OCI-LY7 (cell line): ENCODE results near the gene ADAMTS16. TPM values are rescaled to one million over a fixed set of nuclear protein-coding genes. Genes with fewer than 3 reads are reported as not detected.

Experiments used
- BruUV-seq: library from RNA; stranded (reverse); fragments of 400-500 nt; replicated peaks from 2 replicates; lab custom pipeline; 2021; lab: Mats Ljungman, UMichigan
- CTCF ChIA-PET: fragments of 300-600 bp; sonication (Branson Sonifier 250); formaldehyde crosslinking; loops from one replicate; lab custom pipeline; 2022; ENCODE audit warnings: antibody characterized with exemption; ENCODE audit not compliant: unreplicated experiment; lab: Charles Lee
- POLR2A ChIA-PET: fragments of 300-600 bp; sonication (Branson Sonifier 250); formaldehyde crosslinking; loops from one replicate; lab custom pipeline; 2022; ENCODE audit warnings: antibody characterized with exemption; lab: Charles Lee
- DNase-seq: peaks from one replicate; pipeline ENCODE4 v3.0.0-alpha.2; 2015; ENCODE audit warnings: low spot score
- H2AFZ ChIP-seq: fragments of 200-600 bp; sonication (generic), shearing (Covaris generic); 2 replicates; pipeline ENCODE4 v1.6.1; 2014; ENCODE audit warnings: mild to moderate bottlenecking, antibody characterized with exemption, low read length, moderate library complexity
- H3K27ac ChIP-seq: fragments of 200-600 bp; sonication (generic); 2 replicates; pipeline ENCODE4 v1.5.1; 2014; ENCODE audit warnings: mixed run types, low read depth, mild to moderate bottlenecking, moderate library complexity, low read length, inconsistent platforms; ENCODE audit not compliant: poor library complexity, severe bottlenecking
- H3K36me3 ChIP-seq: fragments of 200-600 bp; sonication (generic); 2 replicates; pipeline ENCODE4 v1.6.1; 2014; ENCODE audit warnings: mild to moderate bottlenecking, antibody characterized with exemption, low read length, moderate library complexity, mixed read lengths; ENCODE audit not compliant: insufficient read depth
- H3K4me1 ChIP-seq: fragments of 200-600 bp; sonication (generic); 2 replicates; pipeline ENCODE4 v1.5.1; 2014; ENCODE audit warnings: mild to moderate bottlenecking, low read length; ENCODE audit not compliant: insufficient read depth, poor library complexity, severe bottlenecking
- H3K4me2 ChIP-seq: fragments of 200-600 bp; sonication (generic); 2 replicates; pipeline ENCODE4 v1.6.1; 2014; ENCODE audit warnings: mild to moderate bottlenecking, low read length
- H3K4me3 ChIP-seq: fragments of 200-600 bp; sonication (generic); 2 replicates; pipeline ENCODE4 v1.5.1; 2014; ENCODE audit warnings: mild to moderate bottlenecking, low read depth, low read length; ENCODE audit not compliant: poor library complexity, severe bottlenecking
- H3K79me2 ChIP-seq: fragments of 200-600 bp; sonication (generic); 2 replicates; pipeline ENCODE4 v1.6.1; 2016; ENCODE audit warnings: low read depth, mild to moderate bottlenecking, low read length, moderate library complexity, mixed read lengths; ENCODE audit not compliant: insufficient read depth
- H3K9me2 ChIP-seq: fragments of 200-600 bp; sonication (generic); 2 replicates; pipeline ENCODE4 v1.6.1; 2016; ENCODE audit warnings: mild to moderate bottlenecking, low read length, mixed read lengths; ENCODE audit not compliant: insufficient read depth
- H3K9me3 ChIP-seq: fragments of 200-600 bp; sonication (generic); 2 replicates; pipeline ENCODE4 v1.6.1; 2014; ENCODE audit warnings: mild to moderate bottlenecking, mixed run types, low read length, mixed read lengths
- H4K20me1 ChIP-seq: fragments of 200-600 bp; sonication (generic); 2 replicates; pipeline ENCODE4 v1.6.1; 2014; ENCODE audit warnings: mild to moderate bottlenecking, antibody characterized with exemption, low read length, moderate library complexity, mixed read lengths; ENCODE audit not compliant: insufficient read depth
- EZH2phosphoT487 ChIP-seq: fragments of 200-600 bp; sonication (generic); IDR thresholded peaks from 2 replicates; pipeline ENCODE4 v1.6.1; 2018; ENCODE audit warnings: low read depth, borderline replicate concordance, mild to moderate bottlenecking, mixed run types, antibody characterized with exemption, low read length, moderate library complexity, mixed read lengths
- intact Hi-C: fragments of 100-400 bp; cut with micrococcal nuclease; formaldehyde crosslinking; loops from one replicate; pipeline ENCODE4 v1.10.0; 2022; ENCODE audit not compliant: unreplicated experiment
- total RNA-seq, 2 experiments: library from RNA; depleted of rRNA in 1 of 2; stranded (reverse); fragments of >200 nt in 1 of 2; shearing (Covaris generic) in 1 of 2; gene quantifications; 2 replicates each; pipeline ENCODE4 v1.2.3, GENCODE V29; 2014 to 2022
- TF ChIP-seq, protein P1 (sequence below): fragments of 200-600 bp; sonication (generic); conservative IDR thresholded peaks from 2 replicates; pipeline ENCODE4 v1.5.1; 2014; ENCODE audit warnings: mild to moderate bottlenecking, antibody characterized with exemption, low read length, moderate library complexity, mixed read lengths

The ADAMTS16 gene
- total RNA-seq, 2 experiments from 2014 or later = not detected

DNA sequence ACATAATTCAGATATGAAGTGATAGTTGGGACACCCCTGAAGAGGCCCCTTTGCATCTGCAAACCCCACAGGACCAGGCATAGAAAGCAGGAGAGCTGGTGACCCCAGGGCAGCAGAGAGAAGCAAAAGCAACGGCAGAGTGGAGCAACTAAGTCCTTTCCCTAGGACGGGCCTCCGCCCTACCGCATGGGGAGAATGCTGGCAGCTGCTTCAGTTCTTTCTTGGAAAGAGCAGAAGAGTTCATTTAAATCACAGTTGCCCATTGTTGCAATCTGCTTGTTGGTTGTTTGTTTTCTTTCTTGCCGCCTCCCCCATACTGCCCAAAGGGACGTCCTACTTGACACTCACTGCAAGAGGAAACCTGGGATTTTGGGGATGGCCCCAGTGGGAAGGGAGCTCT lies 126.2 kb downstream of the ADAMTS16 start:
- BruUV-seq = no TSS peak
- intact Hi-C loops = no loop called here
- POLR2A ChIA-PET = interaction anchor here (0.6 kb wide), 1 partner anchor 54 kb away, joined by 3 read pairs; no protein-coding TSS in a partner anchor
- H3K27ac ChIP-seq = no peak overlapping the region
- CTCF ChIA-PET = no interaction called here
- H3K36me3 ChIP-seq = no peaks in the 10 kb centered on the region
- no peaks in the 10 kb centered on the region for H4K20me1 ChIP-seq
- H2AFZ ChIP-seq = no peak overlapping the region
- no peaks in the 10 kb centered on the region for H3K9me2 ChIP-seq
- no peak overlapping the region for H3K4me2 ChIP-seq
- no peaks in the 10 kb centered on the region for H3K4me1 ChIP-seq
- H3K9me3 ChIP-seq = no peaks in the 10 kb centered on the region
- no peak for TF ChIP-seq EZH2phosphoT487
- TF ChIP-seq, protein P1, sequence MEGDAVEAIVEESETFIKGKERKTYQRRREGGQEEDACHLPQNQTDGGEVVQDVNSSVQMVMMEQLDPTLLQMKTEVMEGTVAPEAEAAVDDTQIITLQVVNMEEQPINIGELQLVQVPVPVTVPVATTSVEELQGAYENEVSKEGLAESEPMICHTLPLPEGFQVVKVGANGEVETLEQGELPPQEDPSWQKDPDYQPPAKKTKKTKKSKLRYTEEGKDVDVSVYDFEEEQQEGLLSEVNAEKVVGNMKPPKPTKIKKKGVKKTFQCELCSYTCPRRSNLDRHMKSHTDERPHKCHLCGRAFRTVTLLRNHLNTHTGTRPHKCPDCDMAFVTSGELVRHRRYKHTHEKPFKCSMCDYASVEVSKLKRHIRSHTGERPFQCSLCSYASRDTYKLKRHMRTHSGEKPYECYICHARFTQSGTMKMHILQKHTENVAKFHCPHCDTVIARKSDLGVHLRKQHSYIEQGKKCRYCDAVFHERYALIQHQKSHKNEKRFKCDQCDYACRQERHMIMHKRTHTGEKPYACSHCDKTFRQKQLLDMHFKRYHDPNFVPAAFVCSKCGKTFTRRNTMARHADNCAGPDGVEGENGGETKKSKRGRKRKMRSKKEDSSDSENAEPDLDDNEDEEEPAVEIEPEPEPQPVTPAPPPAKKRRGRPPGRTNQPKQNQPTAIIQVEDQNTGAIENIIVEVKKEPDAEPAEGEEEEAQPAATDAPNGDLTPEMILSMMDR = no peak
- H3K4me3 ChIP-seq = no peak overlapping the region
- H3K79me2 ChIP-seq = no peaks in the 10 kb centered on the region
- no peak for DNase-seq

DNA sequence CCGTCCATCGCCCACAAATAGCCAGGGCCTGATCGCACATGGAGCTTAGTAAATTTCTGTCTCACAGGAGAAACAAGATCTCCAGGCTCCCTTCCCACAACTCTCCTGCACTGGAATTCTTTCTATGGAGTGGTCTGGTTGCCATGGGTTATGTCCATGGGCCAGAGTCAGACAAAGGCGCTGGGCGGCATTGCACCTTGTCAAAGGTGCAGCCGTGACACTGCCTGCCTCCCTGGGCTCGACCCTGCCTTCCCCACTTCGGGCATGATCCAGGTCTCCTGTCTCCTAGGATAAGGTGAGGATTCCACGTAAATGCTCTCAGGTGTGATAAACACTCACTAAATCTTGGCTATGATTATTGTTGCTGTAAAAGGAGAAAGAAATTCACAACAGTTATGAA lies 130.0 kb downstream of the ADAMTS16 start:
- Histone ChIP-seq H3K4me1 (no peaks in the 10 kb centered on the region), H3K9me2 (no peaks in the 10 kb centered on the region), H3K4me2 (no peak overlapping the region), H3K4me3 (no peak overlapping the region), H3K9me3 (no peaks in the 10 kb centered on the region), H2AFZ (no peak overlapping the region), H3K27ac (no peak overlapping the region), H4K20me1 (no peaks in the 10 kb centered on the region), H3K79me2 (no peaks in the 10 kb centered on the region), H3K36me3 (no peaks in the 10 kb centered on the region)
- ChIA-PET POLR2A (interaction anchor here (1.7 kb wide), 1 partner anchor 14 kb away, joined by 5 read pairs; no protein-coding TSS in a partner anchor), CTCF (no interaction called here)
- TF ChIP-seq, protein P1 = no peak
- no peak for TF ChIP-seq EZH2phosphoT487
- no peak for DNase-seq
- BruUV-seq = no TSS peak
- intact Hi-C loops = no loop called here

DNA sequence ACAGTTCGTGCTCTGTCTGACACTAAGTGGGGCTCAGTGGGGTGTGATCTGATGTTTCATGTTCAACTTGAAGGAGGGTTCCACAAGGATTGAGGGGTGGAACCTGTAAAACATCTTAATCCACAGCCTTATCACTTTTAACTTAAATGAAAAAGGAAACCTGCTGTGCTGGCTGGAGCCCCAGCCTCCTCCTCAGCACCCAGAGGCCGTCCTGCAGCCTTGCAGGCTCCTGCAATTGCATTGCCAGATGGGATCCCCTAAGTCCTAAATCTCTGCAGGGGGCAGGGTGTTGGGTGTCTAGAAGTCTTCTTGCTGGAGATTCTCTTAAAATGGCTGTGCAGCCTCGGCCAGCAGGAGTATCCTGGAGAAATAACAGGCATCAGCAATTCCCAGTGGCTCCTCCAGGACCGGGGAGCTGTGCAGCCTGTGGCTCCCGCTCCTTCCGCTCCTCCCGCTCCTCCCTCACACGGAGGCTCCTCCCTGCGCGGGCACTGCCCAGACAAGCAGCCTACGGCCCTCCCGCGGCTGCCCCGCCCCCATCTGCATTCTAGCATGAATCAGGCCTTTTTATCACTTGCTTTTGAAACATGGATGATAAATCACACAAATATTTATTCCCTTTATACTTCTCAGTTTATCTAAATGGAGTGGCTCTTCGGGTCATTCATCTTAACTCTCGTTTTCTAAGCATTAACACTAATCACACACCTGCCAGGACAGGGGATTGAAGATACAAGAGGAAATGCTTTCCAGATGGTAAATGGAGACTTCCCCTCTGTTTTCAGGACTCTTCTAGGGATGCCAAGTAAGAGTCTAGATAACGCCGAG lies 131.0 kb downstream of the ADAMTS16 start:
- no peak overlapping the region for H3K27ac ChIP-seq
- H3K9me3 ChIP-seq = no peaks in the 10 kb centered on the region
- H3K4me2 ChIP-seq = no peak overlapping the region
- H4K20me1 ChIP-seq = no peaks in the 10 kb centered on the region
- no peak overlapping the region for H3K4me3 ChIP-seq
- intact Hi-C loops = no loop called here
- H3K4me1 ChIP-seq = no peaks in the 10 kb centered on the region
- CTCF ChIA-PET = no interaction called here
- no peak overlapping the region for H2AFZ ChIP-seq
- POLR2A ChIA-PET = no interaction called here
- no peaks in the 10 kb centered on the region for H3K9me2 ChIP-seq
- H3K36me3 ChIP-seq = no peaks in the 10 kb centered on the region
- no TSS peak for BruUV-seq
- no peak for DNase-seq
- H3K79me2 ChIP-seq = no peaks in the 10 kb centered on the region
- TF ChIP-seq, protein P1 = no peak
- no peak for TF ChIP-seq EZH2phosphoT487
